Endothelial cell of umbilical vein (primary cell): ENCODE data around the gene TJP1. TPM values are rescaled to one million over a fixed set of nuclear protein-coding genes. Genes with fewer than 3 reads are reported as not detected.

Source experiments
- BruUV-seq: library from RNA; stranded (reverse); fragments of 400-500 nt; replicated peaks from 2 replicates; lab custom pipeline; 2021; lab: Mats Ljungman, UMichigan
- CTCF ChIA-PET: fragments of 300-600, 350-600 bp; sonication (Branson Sonifier 250); formaldehyde crosslinking; loops from one replicate; lab custom pipeline; 2021; ENCODE audit warnings: antibody characterized with exemption, inconsistent platforms; lab: Charles Lee
- POLR2A ChIA-PET: fragments of 300-600, 350-600 bp; sonication (Branson Sonifier 250); formaldehyde crosslinking; loops from one replicate; lab custom pipeline; 2021; ENCODE audit warnings: antibody characterized with exemption, inconsistent platforms; lab: Charles Lee
- DNase-seq: peaks from one replicate; pipeline ENCODE4 v3.0.0-alpha.2; 2011; ENCODE audit warnings: low read depth, low spot score
- FAIRE-seq: peaks from 2 replicates; lab custom pipeline; 2011; peaks lifted over from hg19 to GRCh38; lab: Jason Lieb, UNC
- H2AFZ ChIP-seq: 2 replicates; pipeline ENCODE4 v1.6.0; 2012; ENCODE audit warnings: low read depth, low read length, control low read depth, inconsistent platforms
- H3K27ac ChIP-seq: 2 replicates; pipeline ENCODE4 v1.5.1; 2011; ENCODE audit warnings: low read depth, mild to moderate bottlenecking, control low read depth, low read length, moderate library complexity; ENCODE audit not compliant: insufficient read depth
- H3K27me3 ChIP-seq, 2 experiments: 2 replicates each; pipeline versions ENCODE4 v1.6.0 to v1.6.1; 2011; ENCODE audit warnings: low read length in 2 of 2, mixed read lengths in 1 of 2; ENCODE audit not compliant: control insufficient read depth in 2 of 2, insufficient read depth in 2 of 2
- H3K36me3 ChIP-seq, 2 experiments: 2 replicates in 1 of 2; 3 replicates in 1 of 2; pipeline ENCODE4 v1.5.1; 2011; ENCODE audit warnings: low read length in 2 of 2, mild to moderate bottlenecking in 1 of 2, moderate library complexity in 1 of 2; ENCODE audit not compliant: control insufficient read depth in 2 of 2, insufficient read depth in 2 of 2; ENCODE audit errors: extremely low read depth in 1 of 2
- H3K4me1 ChIP-seq: 3 replicates; pipeline ENCODE4 v1.5.1; 2011; ENCODE audit warnings: mild to moderate bottlenecking, low read length; ENCODE audit not compliant: control insufficient read depth, insufficient read depth; ENCODE audit errors: extremely low read depth
- H3K4me2 ChIP-seq: 2 replicates; pipeline ENCODE4 v1.6.1; 2011; ENCODE audit warnings: low read length, control low read depth, mixed read lengths; ENCODE audit not compliant: insufficient read depth
- H3K4me3 ChIP-seq, 3 experiments: fragments of 200-600 bp in 1 of 3; sonication (generic), shearing (Covaris generic) in 1 of 3; replicated peaks in 1 of 3; 2 replicates each; pipeline ENCODE4 v1.5.1; 2011 to 2016; ENCODE audit warnings: control low read depth in 3 of 3, low read length in 3 of 3, mild to moderate bottlenecking in 2 of 3, inconsistent platforms in 1 of 3, low read depth in 1 of 3, moderate library complexity in 1 of 3; ENCODE audit not compliant: insufficient read depth in 1 of 3
- H3K79me2 ChIP-seq: 2 replicates; pipeline ENCODE4 v1.6.0; 2012; ENCODE audit warnings: low read length, inconsistent platforms; ENCODE audit not compliant: control insufficient read depth, insufficient read depth
- H3K9ac ChIP-seq: replicated peaks from 2 replicates; pipeline ENCODE3; 2011; ENCODE audit warnings: low read length, control low read depth; ENCODE audit not compliant: insufficient read depth; ENCODE audit errors: extremely low read depth
- H3K9me1 ChIP-seq: replicated peaks from 3 replicates; pipeline ENCODE4 v1.6.0; 2011; ENCODE audit warnings: mild to moderate bottlenecking, low read length; ENCODE audit not compliant: control insufficient read depth, insufficient read depth; ENCODE audit errors: extremely low read depth
- H3K9me3 ChIP-seq: replicated peaks from 2 replicates; pipeline ENCODE4 v1.5.1; 2012; ENCODE audit warnings: low read length, inconsistent platforms; ENCODE audit not compliant: control insufficient read depth, insufficient read depth
- H4K20me1 ChIP-seq: replicated peaks from 2 replicates; pipeline ENCODE3; 2011; ENCODE audit warnings: mild to moderate bottlenecking, low read length; ENCODE audit not compliant: control insufficient read depth, insufficient read depth; ENCODE audit errors: extremely low read depth
- CTCF ChIP-seq, 2 donors: IDR thresholded peaks; 1 replicate in 1 of 2; 2 replicates in 1 of 2; pipeline ENCODE4 v1.5.1; 2011; ENCODE audit warnings: low read length in 2 of 2, mild to moderate bottlenecking in 2 of 2, moderate library complexity in 2 of 2, control low read depth in 1 of 2, inconsistent platforms in 1 of 2, low read depth in 1 of 2; ENCODE audit not compliant: insufficient read depth in 1 of 2; ENCODE audit errors: extremely low read depth in 1 of 2
- EZH2 ChIP-seq: IDR thresholded peaks from 2 replicates; pipeline ENCODE4 v1.6.1; 2012; ENCODE audit warnings: borderline replicate concordance, low read depth, mild to moderate bottlenecking, moderate library complexity, low read length, inconsistent platforms; ENCODE audit not compliant: severe bottlenecking
- FOS ChIP-seq: IDR thresholded peaks from 2 replicates; pipeline ENCODE4 v1.6.1; 2011; ENCODE audit warnings: mild to moderate bottlenecking, low read length, moderate library complexity, borderline replicate concordance; ENCODE audit not compliant: insufficient read depth
- GATA2 ChIP-seq: IDR thresholded peaks from 2 replicates; pipeline ENCODE4 v1.7.0; 2011; ENCODE audit warnings: low read depth, mild to moderate bottlenecking, moderate library complexity, mixed read lengths, low read length; ENCODE audit not compliant: insufficient read length, insufficient read depth
- JUN ChIP-seq: IDR thresholded peaks from 2 replicates; pipeline ENCODE4 v1.6.1; 2011; ENCODE audit warnings: borderline replicate concordance, low read depth; ENCODE audit not compliant: insufficient read length, insufficient read depth
- MAX ChIP-seq: IDR thresholded peaks from 2 replicates; pipeline ENCODE4 v1.6.1; 2011; ENCODE audit not compliant: insufficient read depth, insufficient read length
- MYC ChIP-seq: IDR thresholded peaks from one replicate; pipeline ENCODE4 v1.6.1; 2011; ENCODE audit warnings: mild to moderate bottlenecking, low read depth, low read length
- POLR2A ChIP-seq: IDR thresholded peaks from 2 replicates; pipeline ENCODE4 v1.6.1; 2012; ENCODE audit warnings: low read depth, mild to moderate bottlenecking, control low read depth, low read length
- POLR2AphosphoS5 ChIP-seq: IDR thresholded peaks from 2 replicates; pipeline ENCODE4 v1.6.1; 2012; ENCODE audit warnings: low read depth, mild to moderate bottlenecking, control low read depth, low read length, moderate library complexity; ENCODE audit not compliant: insufficient read depth
- dilution Hi-C: fragments of 300-500 bp; cut with MboI; formaldehyde crosslinking; loops from one replicate; pipeline ENCODE4 v1.15.0; 2019; ENCODE audit warnings: low sequenced_read_pairs; ENCODE audit not compliant: extremely low pct_ligation_motif_present
- intact Hi-C: fragments of 100-400 bp; cut with micrococcal nuclease; formaldehyde crosslinking; loops from one replicate; pipeline ENCODE4 v1.10.0; 2022
- polyA plus RNA-seq, 4 experiments: library from polyadenylated mRNA; depleted of rRNA in 3 of 4; stranded (reverse) in 3 of 4; unstranded in 1 of 4; fragments of >200 nt; gene quantifications; 2 replicates each; pipeline versions ENCODE4 v1.2.1 to v1.2.3, GENCODE V29; 2011 to 2012; ENCODE audit warnings: missing spikeins in 1 of 4
- total RNA-seq: library from RNA; stranded (reverse); gene quantifications from 2 replicates; pipeline ENCODE4 v1.2.3, GENCODE V29; 2021

Gene TJP1
- total and polyA plus RNA-seq, 2 donors (not counting 3 experiments of a cell fraction or from before 2014, with no cell fraction given) = 45.6 to 128 TPM

- Histone ChIP-seq H3K27ac (no peak overlapping the region), H3K36me3 (no peaks in the 10 kb centered on the region), H3K9ac (no peak overlapping the region), H3K4me1 (no peaks in the 10 kb centered on the region), H3K27me3 (peaks cover 0 to 3% of the 10 kb centered on the region in 2 experiments), H3K4me2 (no peak overlapping the region), H3K9me1 (no peaks in the 10 kb centered on the region), H3K79me2 (no peaks in the 10 kb centered on the region), H4K20me1 (no peaks in the 10 kb centered on the region), H3K4me3 (no peak overlapping the region), H2AFZ (no peak overlapping the region), H3K9me3 (no peaks in the 10 kb centered on the region)
- no peak for TF ChIP-seq FOS
- no peak for TF ChIP-seq EZH2
- TF ChIP-seq POLR2A = no peak
- no peak for TF ChIP-seq GATA2
- no peak for TF ChIP-seq CTCF (IDR thresholded peaks at IDR 0.05; ENCODE audit: extremely low read depth in 1 of 2, insufficient read depth in 1 of 2, low read depth in 1 of 2, low read length in 2 of 2)
- no peak for TF ChIP-seq MYC
- no peak for TF ChIP-seq JUN
- TF ChIP-seq MAX = no peak
- no peak for TF ChIP-seq POLR2AphosphoS5
- FAIRE-seq = no peak
- no TSS peak for BruUV-seq
- intact Hi-C loops (no loop called here), dilution Hi-C loops (no loop called here)
- POLR2A ChIA-PET = no interaction called here
- no peak for DNase-seq
- CTCF ChIA-PET = interaction anchor here (0.6 to 2.2 kb wide), 5 partner anchors 9 to 55 kb away, joined by 3 to 7 read pairs (median 5); no protein-coding TSS in a partner anchor
Measured at GRCh38 chr15:29870495-29871151, 48.4 kb upstream of the TJP1 start.
